Stimulated activated naive CD8-positive, alpha-beta T cell treated with anti-CD3 and anti-CD28 coated beads, Interleukin-15, Interleukin-2, amounts not matched to agents 100 ng/mL and 50 ng/mL, for 24 hours (primary cell): ENCODE data around the gene TSPAN10.
A peak's percentile ranks its signal among the peaks of the same experiment; 100 is the strongest.

ENCODE experiments used
- H3K27ac Mint-ChIP-seq: one replicate; pipeline ENCODE4 v1.8.0; 2021; ENCODE audit warnings: mild to moderate bottlenecking, mixed read lengths
- H3K27me3 Mint-ChIP-seq: one replicate; pipeline ENCODE4 v1.8.0; 2021; ENCODE audit warnings: mixed read lengths
- H3K36me3 Mint-ChIP-seq: one replicate; pipeline ENCODE4 v1.8.0; 2021; ENCODE audit warnings: low read depth, mixed read lengths
- H3K4me1 Mint-ChIP-seq: one replicate; pipeline ENCODE4 v1.8.0; 2021; ENCODE audit warnings: low read depth, mixed read lengths
- H3K4me3 Mint-ChIP-seq: one replicate; pipeline ENCODE4 v1.8.0; 2021; ENCODE audit warnings: mild to moderate bottlenecking, mixed read lengths
- H3K9me3 Mint-ChIP-seq: one replicate; pipeline ENCODE4 v1.8.0; 2021; ENCODE audit warnings: mixed read lengths

The TSPAN10 gene

DNA sequence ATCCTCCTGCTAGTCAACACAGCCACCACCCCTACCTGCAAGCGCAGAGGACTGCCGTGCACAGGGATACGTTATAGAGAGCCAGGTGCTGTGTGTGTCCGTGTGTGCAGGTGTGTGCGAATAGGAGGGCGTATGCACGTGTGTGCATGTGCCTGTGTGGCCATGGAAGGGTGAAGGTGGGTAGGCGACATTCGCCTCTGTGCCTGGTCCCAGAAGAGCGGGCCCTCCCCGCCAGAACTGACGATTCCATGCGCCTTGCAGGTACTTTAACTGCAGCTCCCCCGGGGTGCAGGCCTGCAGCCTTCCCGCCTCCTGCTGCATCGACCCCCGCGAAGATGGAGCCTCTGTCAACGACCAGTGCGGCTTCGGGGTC, 10.6 kb downstream of the TSPAN10 start:
- no peaks in the 10 kb centered on the region for H3K4me1 Mint-ChIP-seq
- H3K36me3 Mint-ChIP-seq, result no peaks in the 10 kb centered on the region
- H3K27me3 Mint-ChIP-seq, result peaks cover 23% of the 10 kb centered on the region
- no peak overlapping the region for H3K4me3 Mint-ChIP-seq
- no peak overlapping the region for H3K27ac Mint-ChIP-seq
- no peaks in the 10 kb centered on the region for H3K9me3 Mint-ChIP-seq

DNA sequence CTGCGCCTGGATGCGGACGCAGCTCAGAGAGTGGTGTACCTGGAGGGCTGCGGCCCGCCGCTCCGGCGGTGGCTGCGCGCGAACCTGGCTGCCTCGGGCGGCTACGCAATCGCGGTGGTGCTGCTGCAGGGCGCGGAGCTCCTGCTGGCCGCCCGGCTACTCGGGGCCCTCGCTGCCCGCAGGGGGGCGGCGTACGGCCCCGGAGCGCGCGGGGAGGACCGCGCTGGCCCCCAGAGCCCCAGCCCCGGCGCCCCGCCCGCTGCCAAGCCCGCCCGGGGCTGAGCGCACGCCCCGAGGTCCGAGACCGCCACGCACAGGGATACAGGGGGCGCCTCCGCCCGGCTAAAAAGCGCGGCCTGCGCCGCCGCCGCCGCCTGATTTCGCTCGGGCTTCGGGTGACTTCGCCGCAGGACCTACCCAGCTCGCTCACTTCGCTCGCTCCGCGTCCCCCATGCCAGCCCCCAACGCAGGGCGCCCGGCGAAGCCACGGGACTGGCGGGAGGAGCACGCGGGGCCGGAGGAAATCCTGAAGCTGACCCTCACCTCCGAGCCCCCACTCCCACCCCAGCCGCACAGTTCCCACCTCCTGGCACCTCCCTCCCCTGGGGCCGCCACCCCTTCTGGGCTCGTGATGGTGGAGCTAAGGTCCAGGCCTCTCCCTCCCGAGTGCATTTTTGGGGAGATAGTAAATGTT, 11.2 kb downstream of the TSPAN10 start:
- peaks cover 3% of the 10 kb centered on the region for H3K4me1 Mint-ChIP-seq
- H3K4me3 Mint-ChIP-seq, result no peak overlapping the region
- peaks cover 23% of the 10 kb centered on the region for H3K27me3 Mint-ChIP-seq
- no peaks in the 10 kb centered on the region for H3K9me3 Mint-ChIP-seq
- H3K36me3 Mint-ChIP-seq, result no peaks in the 10 kb centered on the region
- H3K27ac Mint-ChIP-seq, result no peak overlapping the region

DNA sequence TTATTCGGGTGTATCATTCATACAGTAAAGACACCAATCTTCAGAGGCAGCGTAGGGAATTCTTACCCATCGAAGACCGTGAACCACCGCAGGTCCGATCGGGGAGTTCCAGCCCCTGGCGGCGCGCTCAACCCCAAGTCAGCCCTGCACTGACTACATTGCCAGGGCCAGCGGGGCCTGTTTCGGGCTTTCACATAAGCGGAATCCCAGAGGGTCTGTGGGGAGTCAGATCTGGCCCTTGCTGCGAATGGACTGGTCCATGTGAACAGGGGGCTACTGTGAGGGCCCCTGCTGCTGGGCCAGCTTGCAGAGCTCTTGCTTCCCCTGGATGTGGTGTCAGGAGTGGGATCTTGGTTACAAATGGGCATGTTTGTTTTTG, 11.7 kb downstream of the TSPAN10 start:
- Mint-ChIP-seq H3K9me3 (no peaks in the 10 kb centered on the region), H3K27me3 (peaks cover 23% of the 10 kb centered on the region), H3K36me3 (no peaks in the 10 kb centered on the region), H3K4me1 (peaks cover 8% of the 10 kb centered on the region), H3K27ac (no peak overlapping the region), H3K4me3 (no peak overlapping the region)

DNA sequence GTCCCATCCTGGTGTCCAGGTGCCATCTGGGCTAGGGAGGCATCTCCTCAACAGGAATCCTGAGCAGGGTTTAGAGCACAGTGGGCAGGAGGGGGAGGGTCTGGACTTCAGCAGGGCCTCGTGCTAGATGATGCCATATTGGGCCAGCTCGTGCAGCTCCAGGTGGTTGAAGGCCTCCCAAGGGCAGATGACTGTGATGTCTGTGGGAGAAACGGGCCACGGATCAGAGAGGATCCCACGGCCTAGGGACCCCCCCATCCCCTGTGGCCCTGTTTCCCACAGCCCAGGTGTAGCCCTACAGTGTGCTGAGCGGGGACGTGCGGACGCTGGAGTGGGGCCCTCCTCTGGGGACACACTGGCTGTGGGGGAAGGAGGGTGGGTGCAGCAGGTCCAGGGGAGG, 14.0 kb downstream of the TSPAN10 start:
- H3K27me3 Mint-ChIP-seq, result peaks cover 23% of the 10 kb centered on the region
- H3K4me3 Mint-ChIP-seq, result no peak overlapping the region
- peaks cover 13% of the 10 kb centered on the region for H3K4me1 Mint-ChIP-seq
- H3K36me3 Mint-ChIP-seq, result no peaks in the 10 kb centered on the region
- H3K27ac Mint-ChIP-seq, result no peak overlapping the region
- H3K9me3 Mint-ChIP-seq, result no peaks in the 10 kb centered on the region

DNA sequence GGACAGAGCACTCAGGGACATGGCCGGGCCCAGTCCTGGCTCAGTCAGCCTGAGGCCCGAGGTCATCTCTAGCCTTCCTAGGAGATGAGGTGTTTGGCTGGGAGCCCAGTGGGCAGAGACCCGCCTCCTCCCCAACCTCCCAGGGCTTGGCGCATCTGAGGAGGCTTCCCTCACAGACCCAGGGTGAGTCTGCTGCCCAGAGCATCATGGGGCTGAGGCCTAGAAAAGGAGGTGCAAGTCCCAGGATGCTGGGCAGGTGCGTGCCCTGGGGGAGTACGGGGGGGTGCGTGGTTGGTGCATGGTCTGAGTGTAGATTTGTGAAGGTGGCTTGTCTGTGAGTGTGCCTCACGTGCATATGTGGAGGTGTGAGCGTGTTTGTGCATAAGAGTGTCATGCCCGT, 14.7 kb downstream of the TSPAN10 start:
- Mint-ChIP-seq H3K4me1 (peaks cover 13% of the 10 kb centered on the region), H3K36me3 (no peaks in the 10 kb centered on the region), H3K9me3 (no peaks in the 10 kb centered on the region), H3K4me3 (no peak overlapping the region), H3K27ac (no peak overlapping the region), H3K27me3 (peaks cover 23% of the 10 kb centered on the region)

DNA sequence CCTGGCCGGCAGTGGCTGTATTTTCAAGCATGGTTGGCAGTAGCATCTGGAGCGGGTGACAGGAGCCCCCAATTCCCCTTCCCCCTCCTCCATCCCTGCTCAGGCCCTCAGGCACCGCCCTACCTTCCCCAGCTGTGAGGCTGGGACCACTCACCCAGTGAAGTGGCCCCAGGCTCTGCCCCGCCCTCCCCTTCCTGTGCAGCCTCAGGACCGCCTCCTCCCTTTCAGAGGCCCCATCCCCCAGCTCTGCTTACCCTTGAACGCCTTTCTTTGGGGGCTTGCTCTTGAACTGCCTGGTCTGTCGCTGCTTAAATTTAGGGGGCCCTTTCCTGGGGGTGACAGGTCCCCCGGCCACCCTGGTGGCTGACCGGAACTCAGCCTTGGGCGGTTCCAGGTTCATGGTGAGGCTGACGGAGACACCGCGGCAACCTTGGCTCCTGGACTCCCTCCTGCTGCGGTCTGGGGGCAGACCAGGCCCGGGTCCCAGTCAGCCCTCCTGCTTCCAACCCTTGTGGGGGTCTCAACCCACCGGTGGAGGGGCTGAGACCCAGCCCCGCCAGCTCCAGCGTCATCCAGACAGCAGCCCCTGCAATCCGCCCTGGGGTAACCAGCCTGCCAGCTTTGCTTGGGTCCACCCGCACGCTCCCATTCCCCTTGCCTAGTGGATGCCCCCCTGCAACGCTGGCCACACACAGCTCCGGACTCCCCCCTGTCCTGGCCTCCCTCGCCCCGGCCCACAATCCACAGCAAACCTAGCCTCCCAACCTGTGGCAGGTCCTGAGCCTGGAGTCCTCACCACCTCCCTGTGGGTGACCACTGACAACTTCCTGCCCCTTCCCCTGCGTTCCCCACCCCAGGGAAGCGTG, 16.1 kb downstream of the TSPAN10 start:
- peaks cover 18% of the 10 kb centered on the region for H3K4me1 Mint-ChIP-seq

DNA sequence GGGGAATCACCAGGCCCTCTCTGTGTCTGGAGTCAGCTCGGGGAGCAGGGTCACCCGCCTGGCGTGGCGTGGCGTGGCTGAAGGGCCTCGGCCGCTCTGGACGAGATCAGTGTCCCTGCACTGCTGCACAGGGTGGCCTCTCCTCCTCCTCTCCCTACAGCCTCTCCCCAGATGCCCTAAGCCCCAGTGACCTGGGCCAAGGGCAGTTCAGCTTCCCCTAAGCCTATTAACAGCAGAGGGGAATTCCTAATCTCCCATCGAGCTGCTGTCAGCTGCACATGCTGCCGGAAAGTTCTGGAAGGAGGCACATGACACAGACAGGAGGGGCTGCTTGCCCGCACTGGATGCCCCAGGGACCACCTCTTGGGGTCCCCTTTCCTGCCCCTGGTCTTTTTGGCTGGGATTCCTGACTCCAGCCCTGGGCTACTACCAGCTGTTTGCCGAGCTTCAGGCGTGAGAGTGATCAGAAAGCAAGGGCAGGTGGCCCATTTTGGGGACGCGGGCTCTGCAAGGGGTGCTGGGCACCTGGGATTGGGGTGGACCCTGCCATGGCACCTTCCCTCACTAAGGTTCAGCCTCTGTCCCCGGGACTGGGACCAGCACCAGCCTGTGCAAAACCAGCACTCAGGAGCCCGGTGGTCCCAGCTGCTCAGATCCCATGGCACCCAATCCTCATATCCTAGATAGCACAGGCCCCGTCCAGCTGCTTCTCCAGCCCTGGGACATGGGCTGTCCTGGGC, 18.6 kb downstream of the TSPAN10 start:
- Mint-ChIP-seq H3K4me1 (peaks cover 18% of the 10 kb centered on the region), H3K9me3 (no peaks in the 10 kb centered on the region), H3K36me3 (no peaks in the 10 kb centered on the region), H3K4me3 (no peak overlapping the region), H3K27me3 (peaks cover 4% of the 10 kb centered on the region), H3K27ac (no peak overlapping the region)

More for the DNA sequence above, 16.1 kb downstream of the TSPAN10 start:
- Mint-ChIP-seq H3K9me3 (no peaks in the 10 kb centered on the region), H3K36me3 (no peaks in the 10 kb centered on the region), H3K4me3 (peak overlapping the region; percentile 77), H3K27ac (peak overlapping the region; percentile 16), H3K27me3 (peaks cover 14% of the 10 kb centered on the region)

DNA sequence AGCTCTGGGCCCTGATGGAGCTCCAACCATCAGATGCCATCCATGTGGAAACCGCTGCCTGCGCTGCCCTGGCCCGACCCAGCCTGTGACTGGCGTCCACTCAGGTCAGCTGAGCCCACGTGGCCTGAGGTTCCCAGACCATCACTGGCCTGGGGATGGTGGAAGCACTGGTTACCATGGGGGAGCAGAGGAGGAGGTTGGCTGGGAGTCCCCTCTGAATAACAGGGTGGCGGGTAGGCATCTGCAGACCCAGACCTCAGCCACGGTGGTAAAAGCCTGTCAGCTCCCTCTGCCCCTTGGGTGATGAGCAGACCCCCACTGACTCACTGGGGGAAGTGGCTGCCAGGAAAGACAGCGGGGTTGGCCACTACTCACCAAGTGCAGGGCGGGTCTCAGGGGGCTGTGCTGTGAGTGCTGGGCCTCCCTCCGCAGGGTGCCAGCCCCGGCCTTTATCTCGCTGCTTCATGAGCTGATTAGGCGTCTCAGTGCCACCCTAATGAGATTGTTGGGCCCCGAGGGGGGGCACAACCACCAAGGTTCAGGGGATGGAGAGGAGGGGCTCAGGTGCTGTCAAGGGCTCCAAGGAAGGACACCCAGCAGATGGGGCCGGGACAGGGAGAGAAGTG, 19.2 kb downstream of the TSPAN10 start, which contains the start of gene PDE6G:
Gene PDE6G, minus strand, starts transcription at position 425 of the 626 bp plus-strand sequence. CDS start 3,237 bp downstream, outside the sequence.
- no peaks in the 10 kb centered on the region for H3K9me3 Mint-ChIP-seq
- no peaks in the 10 kb centered on the region for H3K36me3 Mint-ChIP-seq
- no peak within 1 kb of the TSS for H3K4me3 Mint-ChIP-seq
- H3K27me3 Mint-ChIP-seq, result peaks cover 4% of the 10 kb centered on the region
- no peak within 1 kb of the TSS for H3K27ac Mint-ChIP-seq
- peaks cover 18% of the 10 kb centered on the region for H3K4me1 Mint-ChIP-seq

DNA sequence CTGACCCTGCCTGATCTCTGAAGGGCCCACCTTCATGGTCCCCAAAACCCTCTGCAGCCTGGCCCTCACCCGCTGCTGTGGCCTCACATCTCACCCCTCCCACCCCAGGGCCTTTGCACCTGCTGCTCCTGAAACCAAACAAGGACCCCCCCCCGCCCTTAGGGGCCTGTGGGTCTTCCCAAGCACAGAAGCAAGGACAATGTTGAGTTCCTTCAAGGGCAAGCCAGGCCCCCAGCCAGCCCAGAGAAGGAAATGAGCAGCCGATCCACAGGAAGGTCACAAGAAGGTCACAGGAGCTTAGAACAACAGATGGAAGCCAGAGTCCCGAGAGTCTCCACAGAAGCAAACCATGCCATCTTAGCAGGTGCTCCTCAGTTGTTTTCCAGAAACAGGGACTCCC, 19.8 kb downstream of the TSPAN10 start:
- peaks cover 18% of the 10 kb centered on the region for H3K4me1 Mint-ChIP-seq
- H3K36me3 Mint-ChIP-seq, result no peaks in the 10 kb centered on the region
- peaks cover 2% of the 10 kb centered on the region for H3K27me3 Mint-ChIP-seq
- no peaks in the 10 kb centered on the region for H3K9me3 Mint-ChIP-seq
- no peak overlapping the region for H3K27ac Mint-ChIP-seq
- H3K4me3 Mint-ChIP-seq, result no peak overlapping the region

DNA sequence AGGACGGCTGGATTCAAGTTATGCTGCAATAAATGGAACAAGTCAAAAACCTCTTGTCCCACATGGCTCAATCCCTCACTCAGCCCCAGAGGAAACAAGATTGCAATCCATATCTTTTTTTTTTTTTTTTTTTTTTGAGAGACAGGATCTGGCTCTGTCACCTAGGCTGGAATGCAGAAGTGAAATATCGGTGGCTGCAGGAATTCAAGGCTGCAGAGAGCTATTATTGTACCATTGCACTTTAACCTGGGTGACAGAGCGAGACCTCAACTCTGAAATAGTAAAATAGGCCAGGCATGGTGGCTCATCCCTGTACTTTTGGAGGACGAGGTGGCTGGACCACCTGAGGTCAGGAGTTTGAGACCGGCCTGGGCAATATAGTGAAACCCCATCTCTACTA, 22.0 kb downstream of the TSPAN10 start:
- Mint-ChIP-seq H3K27ac (no peak overlapping the region), H3K9me3 (no peaks in the 10 kb centered on the region), H3K4me1 (peaks cover 19% of the 10 kb centered on the region), H3K36me3 (peaks cover under 1% of the 10 kb centered on the region), H3K4me3 (no peak overlapping the region), H3K27me3 (no peaks in the 10 kb centered on the region)

DNA sequence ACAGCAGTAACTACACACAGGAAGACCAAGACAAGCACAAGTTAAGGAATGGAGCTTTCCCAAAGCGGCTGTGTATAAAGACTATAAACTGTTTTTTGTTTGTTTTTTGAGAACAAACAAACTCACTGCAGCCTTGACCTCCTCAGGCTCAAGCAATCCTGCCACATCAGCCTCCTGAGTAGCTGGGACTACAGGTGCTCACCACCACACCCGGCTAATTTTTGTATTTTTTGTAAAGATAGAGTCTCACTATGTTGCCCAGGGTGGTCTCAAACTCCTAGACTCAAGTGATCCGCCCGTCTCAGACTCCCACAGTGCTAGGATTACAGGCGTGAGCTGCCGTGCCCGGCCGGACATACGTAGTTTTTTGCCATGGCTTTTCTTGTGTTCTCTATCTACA, 23.4 kb downstream of the TSPAN10 start:
- Mint-ChIP-seq H3K27me3 (no peaks in the 10 kb centered on the region), H3K4me3 (no peak overlapping the region), H3K9me3 (no peaks in the 10 kb centered on the region), H3K27ac (no peak overlapping the region), H3K4me1 (peaks cover 30% of the 10 kb centered on the region), H3K36me3 (peaks cover 14% of the 10 kb centered on the region)

DNA sequence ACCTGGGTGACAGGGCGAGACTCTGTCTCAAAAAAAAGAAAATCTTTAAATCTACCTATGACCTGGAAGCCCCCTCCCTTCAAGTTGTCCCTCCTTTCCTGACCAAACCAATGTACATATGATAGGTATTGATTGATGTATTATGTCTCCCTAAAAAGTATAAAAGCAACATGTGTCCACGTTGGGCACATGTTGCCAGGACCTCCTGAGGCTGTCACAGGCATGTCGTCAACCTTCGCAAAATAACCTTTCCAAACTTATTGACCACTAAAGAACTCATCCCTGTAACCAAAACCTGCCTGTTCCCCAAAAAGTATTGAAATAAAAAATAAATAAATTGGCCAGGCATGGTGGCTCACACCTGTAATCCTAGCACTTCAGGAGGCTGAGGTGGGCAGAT, 25.0 kb downstream of the TSPAN10 start:
- H3K4me3 Mint-ChIP-seq, result no peak overlapping the region
- no peak overlapping the region for H3K27ac Mint-ChIP-seq
- peaks cover 21% of the 10 kb centered on the region for H3K36me3 Mint-ChIP-seq
- H3K4me1 Mint-ChIP-seq, result peaks cover 35% of the 10 kb centered on the region
- no peaks in the 10 kb centered on the region for H3K9me3 Mint-ChIP-seq
- no peaks in the 10 kb centered on the region for H3K27me3 Mint-ChIP-seq

DNA sequence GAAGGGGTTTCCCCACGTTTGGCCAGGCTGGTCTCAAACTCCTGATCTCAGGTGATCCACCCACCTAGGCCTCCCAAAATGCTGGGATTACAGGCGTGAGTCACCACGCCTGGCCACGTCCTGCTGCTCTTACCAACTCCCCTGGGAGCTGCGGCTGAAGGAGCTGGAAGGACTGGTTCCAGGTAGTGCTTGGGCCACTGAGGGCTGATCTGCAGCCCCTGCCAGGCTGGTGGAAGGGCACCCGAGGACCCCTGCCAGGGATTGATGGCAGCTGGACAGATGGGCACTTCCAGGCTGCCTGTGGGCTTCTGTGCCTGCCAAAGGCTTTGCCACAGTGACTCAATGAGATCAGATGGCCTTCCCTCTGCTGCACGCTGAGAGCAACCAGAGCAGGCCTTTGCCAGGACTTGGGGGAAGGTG, 27.1 kb downstream of the TSPAN10 start:
- peaks cover 44% of the 10 kb centered on the region for H3K4me1 Mint-ChIP-seq
- peak overlapping the region; percentile 48 for H3K4me3 Mint-ChIP-seq
- peaks cover 33% of the 10 kb centered on the region for H3K36me3 Mint-ChIP-seq
- H3K27me3 Mint-ChIP-seq, result no peaks in the 10 kb centered on the region
- no peaks in the 10 kb centered on the region for H3K9me3 Mint-ChIP-seq
- peak overlapping the region; percentile 70 for H3K27ac Mint-ChIP-seq

DNA sequence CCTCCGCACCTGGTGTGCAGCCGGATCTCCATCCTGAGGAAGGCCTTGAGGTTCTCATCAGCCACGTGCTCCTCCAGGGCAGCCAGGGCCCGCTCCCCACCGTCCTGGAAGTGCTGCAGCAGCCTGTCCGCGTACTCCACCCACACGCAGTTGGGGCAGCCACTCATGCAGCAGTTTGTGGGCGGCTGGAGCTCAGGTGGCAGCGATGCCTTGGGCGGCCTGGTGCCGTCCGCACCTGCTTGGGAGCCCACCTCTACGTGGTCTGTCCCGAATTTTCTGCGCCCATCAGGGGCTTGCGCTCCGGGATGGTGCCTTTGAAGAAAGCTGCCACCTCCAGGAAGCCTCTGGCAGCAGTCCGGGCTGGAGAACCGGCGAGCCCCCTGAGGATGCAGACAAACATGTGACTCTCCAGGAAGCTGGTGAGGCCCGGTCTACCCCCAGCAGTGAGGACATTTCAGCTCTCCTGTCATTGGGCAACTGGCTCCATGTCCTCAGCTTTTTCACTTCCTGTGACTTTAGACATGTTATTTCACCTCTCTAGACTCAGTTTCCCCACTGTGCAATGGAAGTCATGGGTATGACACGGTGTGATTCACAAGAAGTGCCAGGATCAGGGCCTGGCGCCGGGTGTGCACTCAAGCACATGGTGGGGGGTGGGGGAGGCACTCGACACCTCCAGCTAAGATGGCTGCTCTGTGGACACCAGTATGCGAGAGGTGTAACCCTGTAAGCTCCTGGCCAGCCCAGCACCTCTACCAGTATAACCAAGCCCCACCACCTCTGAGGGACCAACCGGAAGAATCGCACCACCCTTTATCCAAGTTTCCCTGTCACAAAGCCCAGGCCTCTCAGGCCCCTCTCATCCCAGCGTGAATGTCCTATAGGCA, 28.5 kb downstream of the TSPAN10 start:
- peak overlapping the region; percentile 96 for H3K27ac Mint-ChIP-seq
- H3K4me1 Mint-ChIP-seq, result peaks cover 48% of the 10 kb centered on the region

More for the DNA sequence above, 28.5 kb downstream of the TSPAN10 start:
- peak overlapping the region; percentile 94 for H3K4me3 Mint-ChIP-seq
- H3K36me3 Mint-ChIP-seq, result peaks cover 37% of the 10 kb centered on the region
- H3K9me3 Mint-ChIP-seq, result no peaks in the 10 kb centered on the region
- H3K27me3 Mint-ChIP-seq, result no peaks in the 10 kb centered on the region
